Activated naive CD4-positive, alpha-beta T cell treated with anti-CD3 and anti-CD28 coated beads for 36 hours (primary cell): ENCODE measurements around the gene CNOT1. TPM values are rescaled to one million over a fixed set of nuclear protein-coding genes. Genes with fewer than 3 reads are reported as not detected.
A peak's percentile ranks its signal among the peaks of the same experiment; 100 is the strongest.

Experiments
- CTCF ChIA-PET: fragments of 350-600 bp; sonication (Branson Sonifier 250); formaldehyde crosslinking; loops from one replicate; lab custom pipeline; 2021; ENCODE audit warnings: antibody characterized with exemption; lab: Charles Lee
- DNase-seq: peaks from one replicate; pipeline ENCODE4 v3.0.0-alpha.2; 2020
- H3K27ac Mint-ChIP-seq: one replicate; pipeline ENCODE4 v1.8.0; 2021; ENCODE audit warnings: mild to moderate bottlenecking, mixed read lengths
- H3K27me3 Mint-ChIP-seq: one replicate; pipeline ENCODE4 v1.8.0; 2021; ENCODE audit warnings: low read depth, mixed read lengths
- H3K36me3 Mint-ChIP-seq: one replicate; pipeline ENCODE4 v1.8.0; 2021; ENCODE audit warnings: low read depth, mixed read lengths
- H3K4me1 Mint-ChIP-seq: one replicate; pipeline ENCODE4 v1.8.0; 2021; ENCODE audit warnings: low read depth, mixed read lengths
- H3K4me3 Mint-ChIP-seq: one replicate; pipeline ENCODE4 v1.8.0; 2021; ENCODE audit warnings: mild to moderate bottlenecking, moderate library complexity, mixed read lengths
- H3K9me3 Mint-ChIP-seq: one replicate; pipeline ENCODE4 v1.8.0; 2021; ENCODE audit warnings: mixed read lengths
- intact Hi-C: fragments of 100-400 bp; cut with micrococcal nuclease; formaldehyde crosslinking; loops from one replicate; pipeline ENCODE4 v1.15.1; 2023
- total RNA-seq, 2 experiments: library from RNA; stranded (reverse); gene quantifications; one replicate each; pipeline ENCODE4 v1.2.3, GENCODE V29; 2021

Gene CNOT1
- total RNA-seq, 2 experiments from 2014 or later = 283 to 287 TPM

DNA sequence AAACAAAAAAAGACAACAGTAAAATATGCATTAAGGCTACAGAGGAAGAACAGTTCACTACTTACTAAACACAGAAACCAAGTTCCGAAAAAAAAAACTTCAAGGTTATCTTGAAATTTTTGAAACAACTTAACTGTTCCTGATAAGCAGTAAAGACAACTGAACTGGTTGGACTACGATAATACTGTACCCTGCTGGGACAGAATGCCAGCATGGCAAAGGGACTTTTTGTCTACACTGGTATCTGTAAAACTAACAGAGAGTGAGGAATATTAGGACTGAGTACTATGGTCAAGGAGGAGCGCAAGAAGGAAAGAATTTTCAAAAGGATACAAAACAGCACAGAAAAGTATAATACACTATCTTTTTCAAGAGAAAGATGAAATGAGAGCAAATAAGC lies 94.5 kb downstream of the CNOT1 start:
- DNase-seq = no peak

GRCh38 chr16:58533751-58534470 lies 95.7 kb downstream of the CNOT1 start:
- no peaks in the 10 kb centered on the region for H3K4me1 Mint-ChIP-seq
- CTCF ChIA-PET = interaction anchor here (1.1 kb wide), 1 partner anchor 13 kb away, joined by 3 read pairs; no protein-coding TSS in a partner anchor
- intact Hi-C loops = loop anchor here (10.0 kb wide), 1 partner anchor 51 kb away; no protein-coding TSS in a partner anchor
- no peaks in the 10 kb centered on the region for H3K9me3 Mint-ChIP-seq
- no peaks in the 10 kb centered on the region for H3K27me3 Mint-ChIP-seq
- DNase-seq = no peak
- H3K4me3 Mint-ChIP-seq = no peak overlapping the region
- peaks cover 51% of the 10 kb centered on the region for H3K36me3 Mint-ChIP-seq
- H3K27ac Mint-ChIP-seq = no peak overlapping the region

More for the DNA sequence above, 94.5 kb downstream of the CNOT1 start:
- peaks cover 53% of the 10 kb centered on the region for H3K36me3 Mint-ChIP-seq
- no peaks in the 10 kb centered on the region for H3K9me3 Mint-ChIP-seq
- H3K4me1 Mint-ChIP-seq = no peaks in the 10 kb centered on the region
- no peak overlapping the region for H3K4me3 Mint-ChIP-seq
- peak overlapping the region; percentile 16 for H3K27ac Mint-ChIP-seq
- CTCF ChIA-PET = interaction anchor here (0.6 to 0.8 kb wide), 3 partner anchors 11 to 170 kb away, joined by 3 read pairs; no protein-coding TSS in a partner anchor
- no peaks in the 10 kb centered on the region for H3K27me3 Mint-ChIP-seq
- intact Hi-C loops = loop anchor here (10.0 kb wide), 1 partner anchor 50 kb away; no protein-coding TSS in a partner anchor

GRCh38 chr16:58532414-58532813 lies 97.2 kb downstream of the CNOT1 start:
- H3K4me3 Mint-ChIP-seq = no peak overlapping the region
- CTCF ChIA-PET = no interaction called here
- intact Hi-C loops = loop anchor here (10.0 kb wide), 1 partner anchor 52 kb away; no protein-coding TSS in a partner anchor
- H3K9me3 Mint-ChIP-seq = no peaks in the 10 kb centered on the region
- no peaks in the 10 kb centered on the region for H3K27me3 Mint-ChIP-seq
- DNase-seq = no peak
- H3K36me3 Mint-ChIP-seq = peaks cover 49% of the 10 kb centered on the region
- H3K4me1 Mint-ChIP-seq = no peaks in the 10 kb centered on the region
- H3K27ac Mint-ChIP-seq = no peak overlapping the region

GRCh38 chr16:58530179-58530578 lies 99.4 kb downstream of the CNOT1 start:
- no peaks in the 10 kb centered on the region for H3K9me3 Mint-ChIP-seq
- H3K4me1 Mint-ChIP-seq = no peaks in the 10 kb centered on the region
- intact Hi-C loops = loop anchor here (10.0 kb wide), 1 partner anchor 55 kb away; no protein-coding TSS in a partner anchor
- H3K27ac Mint-ChIP-seq = no peak overlapping the region
- CTCF ChIA-PET = no interaction called here
- DNase-seq = no peak
- H3K27me3 Mint-ChIP-seq = no peaks in the 10 kb centered on the region
- no peak overlapping the region for H3K4me3 Mint-ChIP-seq
- H3K36me3 Mint-ChIP-seq = peaks cover 50% of the 10 kb centered on the region

GRCh38 chr16:58519707-58520106 lies 109.9 kb downstream of the CNOT1 start:
- H3K36me3 Mint-ChIP-seq = peaks cover 38% of the 10 kb centered on the region
- intact Hi-C loops = loop anchor here (5.0 kb wide), 1 partner anchor 392 kb away; the partner anchor contains the start of gene CFAP20

GRCh38 chr16:58518980-58519368 lies 110.7 kb downstream of the CNOT1 start:
- Mint-ChIP-seq H3K4me1 (peaks cover 40% of the 10 kb centered on the region), H3K9me3 (no peaks in the 10 kb centered on the region), H3K4me3 (no peak overlapping the region), H3K36me3 (peaks cover 34% of the 10 kb centered on the region), H3K27ac (no peak overlapping the region), H3K27me3 (no peaks in the 10 kb centered on the region)
- no peak for DNase-seq
- intact Hi-C loops = loop anchor here (5.0 kb wide), 1 partner anchor 392 kb away; the partner anchor contains the start of gene CFAP20
- CTCF ChIA-PET = interaction anchor here (0.7 to 2.0 kb wide), 6 partner anchors 19 to 239 kb away, joined by 3 to 5 read pairs (median 3); no protein-coding TSS in a partner anchor

More at GRCh38 chr16:58519707-58520106, 109.9 kb downstream of the CNOT1 start:
- CTCF ChIA-PET = interaction anchor here (0.6 to 2.0 kb wide), 2 partner anchors 16 to 18 kb away, joined by 3 to 5 read pairs; no protein-coding TSS in a partner anchor
- Mint-ChIP-seq H3K9me3 (no peaks in the 10 kb centered on the region), H3K4me3 (no peak overlapping the region), H3K4me1 (peaks cover 36% of the 10 kb centered on the region), H3K27me3 (no peaks in the 10 kb centered on the region), H3K27ac (peak overlapping the region; percentile 37)
- DNase-seq = no peak

GRCh38 chr16:58518083-58518979 lies 111.3 kb downstream of the CNOT1 start:
- no peak overlapping the region for H3K4me3 Mint-ChIP-seq
- no peak for DNase-seq
- H3K9me3 Mint-ChIP-seq = no peaks in the 10 kb centered on the region
- CTCF ChIA-PET = interaction anchor here (0.7 to 2.0 kb wide), 8 partner anchors 12 to 239 kb away, joined by 3 to 5 read pairs (median 3); no protein-coding TSS in a partner anchor
- H3K27ac Mint-ChIP-seq = peak overlapping the region; percentile 61
- peaks cover 30% of the 10 kb centered on the region for H3K36me3 Mint-ChIP-seq
- intact Hi-C loops = loop anchor here (5.0 kb wide), 1 partner anchor 391 kb away; the partner anchor contains the start of gene CFAP20
- H3K27me3 Mint-ChIP-seq = no peaks in the 10 kb centered on the region
- H3K4me1 Mint-ChIP-seq = peaks cover 43% of the 10 kb centered on the region

DNA sequence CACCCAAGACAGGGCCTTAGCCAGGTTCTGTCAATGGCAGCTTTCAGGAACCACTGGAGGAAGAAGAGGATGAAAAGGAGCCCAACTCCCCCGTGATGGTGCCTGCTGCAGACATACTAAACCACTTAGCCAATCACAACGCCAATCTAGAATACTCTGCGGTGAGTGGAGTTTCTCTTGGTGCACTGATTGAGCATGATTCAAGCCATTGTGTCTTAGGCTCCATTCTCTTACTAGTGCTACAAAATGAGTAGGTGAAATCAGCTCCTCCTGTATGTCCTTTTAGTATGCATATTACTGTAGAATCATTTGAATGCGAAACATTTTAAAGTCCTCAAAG lies 112.9 kb downstream of the CNOT1 start:
- no peak overlapping the region for H3K27ac Mint-ChIP-seq
- peaks cover 45% of the 10 kb centered on the region for H3K4me1 Mint-ChIP-seq
- H3K4me3 Mint-ChIP-seq = peak overlapping the region; percentile 88
- intact Hi-C loops = loop anchor here (5.0 kb wide), 1 partner anchor 389 kb away; the partner anchor contains the start of gene CFAP20
- CTCF ChIA-PET = interaction anchor here (1.2 kb wide), 1 partner anchor 239 kb away, joined by 3 read pairs; no protein-coding TSS in a partner anchor
- no peaks in the 10 kb centered on the region for H3K9me3 Mint-ChIP-seq
- H3K36me3 Mint-ChIP-seq = peaks cover 24% of the 10 kb centered on the region
- no peaks in the 10 kb centered on the region for H3K27me3 Mint-ChIP-seq
- DNase-seq = no peak

GRCh38 chr16:58515871-58516767 lies 113.5 kb downstream of the CNOT1 start:
- Mint-ChIP-seq H3K27me3 (no peaks in the 10 kb centered on the region), H3K36me3 (peaks cover 20% of the 10 kb centered on the region), H3K27ac (peak overlapping the region; percentile 24), H3K4me1 (peaks cover 45% of the 10 kb centered on the region), H3K9me3 (no peaks in the 10 kb centered on the region), H3K4me3 (peak overlapping the region; percentile 88)
- intact Hi-C loops = loop anchor here (1.0 to 5.0 kb wide), 5 partner anchors 15 to 389 kb away; partner anchors contain the start of genes CFAP20 and NDRG4
- CTCF ChIA-PET = interaction anchor here (0.8 to 1.2 kb wide), 2 partner anchors 74 to 240 kb away, joined by 3 read pairs; no protein-coding TSS in a partner anchor
- peak; percentile 48 for DNase-seq

- no peaks in the 10 kb centered on the region for H3K27me3 Mint-ChIP-seq
Measured at GRCh38 chr16:58515125-58515870, 114.3 kb downstream of the CNOT1 start, which contains the start of gene SETD6. SETD6 (plus strand) TSS chr16:58515517; CDS start chr16:58515538, 21 bp downstream.

More at GRCh38 chr16:58515125-58515870, 114.3 kb downstream of the CNOT1 start, which contains the start of gene SETD6:
- peaks cover 45% of the 10 kb centered on the region for H3K4me1 Mint-ChIP-seq
- H3K36me3 Mint-ChIP-seq = peaks cover 17% of the 10 kb centered on the region
- H3K27ac Mint-ChIP-seq = peak within 1 kb of the TSS; percentile 74
- no peaks in the 10 kb centered on the region for H3K9me3 Mint-ChIP-seq
- H3K4me3 Mint-ChIP-seq = peak within 1 kb of the TSS; percentile 88
- DNase-seq = peak; percentile 78
- CTCF ChIA-PET = interaction anchor here (0.8 to 5.8 kb wide), 4 partner anchors 20 to 241 kb away, joined by 3 to 49 read pairs (median 6); no protein-coding TSS in a partner anchor
- intact Hi-C loops = loop anchor here (1.0 to 5.0 kb wide), 5 partner anchors 14 to 388 kb away; partner anchors contain the start of genes CFAP20 and NDRG4
